HCT116 (cell line): ENCODE results near the gene SLC22A2. TPM values are rescaled to one million over a fixed set of nuclear protein-coding genes. Genes with fewer than 3 reads are reported as not detected.
"Not testable (repeated sequence)": the region's sequence is repeated elsewhere in the genome, so short reads cannot be mapped to it uniquely, and the experiment has no call there.

Experiments used
- ATAC-seq: fragments of 200-7000 bp; cut with Tn5 transposase; 2 replicates; pipeline ENCODE4 v1.9.1; 2020; ENCODE audit warnings: mild to moderate bottlenecking, moderate library complexity
- BruUV-seq: library from RNA; stranded (reverse); fragments of 400-500 nt; replicated peaks from 2 replicates; lab custom pipeline; 2021; lab: Mats Ljungman, UMichigan
- CTCF ChIA-PET: fragments of 300-600 bp; sonication (Branson Sonifier 250); formaldehyde crosslinking; loops from one replicate; lab custom pipeline; 2021; ENCODE audit warnings: antibody characterized with exemption; lab: Charles Lee
- POLR2A ChIA-PET: fragments of 300-600, 350-600 bp; sonication (Branson Sonifier 250); formaldehyde crosslinking; loops from one replicate; lab custom pipeline; 2021; ENCODE audit warnings: antibody characterized with exemption; lab: Charles Lee
- RAD21 ChIA-PET, 2 experiments: fragments of 300-600 bp; sonication (Branson Sonifier 250); formaldehyde crosslinking; loops; one replicate each; lab custom pipeline; 2023; ENCODE audit warnings: low total read pairs in 2 of 2; ENCODE audit not compliant: uncharacterized antibody in 2 of 2, unreplicated experiment in 2 of 2, low non-redundant PET in 1 of 2; lab: Charles Lee
- DNase-seq: peaks from one replicate; pipeline ENCODE4 v3.0.0-alpha.2; 2010; ENCODE audit warnings: low read depth, low spot score
- H2AFZ ChIP-seq: fragments of 200-600 bp; shearing (Covaris generic), sonication (generic); 2 replicates; pipeline ENCODE4 v1.6.1; 2017; ENCODE audit warnings: low read depth, mixed run types, mixed read lengths, antibody characterized with exemption, low read length; ENCODE audit not compliant: poor library complexity, severe bottlenecking
- H3K27ac ChIP-seq: 2 replicates; pipeline ENCODE4 v1.5.1; 2012; ENCODE audit warnings: low read depth, low read length
- H3K27me3 ChIP-seq: fragments of 200-600 bp; sonication (generic); 2 replicates; pipeline ENCODE4 v1.6.1; 2016; ENCODE audit warnings: mixed run types, low read length, mixed read lengths; ENCODE audit not compliant: insufficient read depth
- H3K36me3 ChIP-seq, 2 experiments: fragments of 200-500 bp in 1 of 2; fragments of 200-600 bp in 1 of 2; sonication (Bioruptor generic) in 1 of 2; sonication (generic) in 1 of 2; 2 replicates each; pipeline versions ENCODE4 v1.5.1 to v1.6.1; 2014 to 2016; ENCODE audit warnings: low read length in 2 of 2, inconsistent platforms in 1 of 2, mixed read lengths in 1 of 2, mixed run types in 1 of 2; ENCODE audit not compliant: insufficient read depth in 2 of 2, control insufficient read depth in 1 of 2
- H3K4me1 ChIP-seq, 2 experiments: fragments of 200-600 bp in 1 of 2; sonication (generic) in 1 of 2; 2 replicates each; pipeline versions ENCODE4 v1.5.1 to v1.6.1; 2012 to 2017; ENCODE audit warnings: low read length in 2 of 2, inconsistent platforms in 1 of 2, mild to moderate bottlenecking in 1 of 2, mixed read lengths in 1 of 2, mixed run types in 1 of 2, moderate library complexity in 1 of 2; ENCODE audit not compliant: insufficient read depth in 2 of 2, control insufficient read depth in 1 of 2
- H3K4me2 ChIP-seq: fragments of 200-600 bp; sonication (generic); 2 replicates; pipeline ENCODE4 v1.6.1; 2017; ENCODE audit warnings: mixed run types, low read length, mixed read lengths
- H3K4me3 ChIP-seq, 2 experiments: fragments of 200-600 bp in 1 of 2; sonication (generic) in 1 of 2; replicated peaks in 1 of 2; 2 replicates each; pipeline ENCODE4 v1.5.1; 2011 to 2016; ENCODE audit warnings: low read length in 2 of 2, control low read depth in 1 of 2, low read depth in 1 of 2, mild to moderate bottlenecking in 1 of 2, mixed read lengths in 1 of 2, mixed run types in 1 of 2
- H3K79me2 ChIP-seq: fragments of 200-600 bp; sonication (generic); 2 replicates; pipeline ENCODE4 v1.6.1; 2017; ENCODE audit warnings: mild to moderate bottlenecking, mixed run types, low read length, moderate library complexity, mixed read lengths; ENCODE audit not compliant: insufficient read depth
- H3K9ac ChIP-seq: fragments of 200-600 bp; sonication (generic); 2 replicates; pipeline ENCODE4 v1.6.1; 2016; ENCODE audit warnings: low read length, mixed read lengths
- H3K9me2 ChIP-seq: fragments of 200-600 bp; sonication (generic), shearing (Covaris generic); 2 replicates; pipeline ENCODE4 v1.6.1; 2017; ENCODE audit warnings: mixed run types, mild to moderate bottlenecking, moderate library complexity; ENCODE audit not compliant: insufficient read depth
- H3K9me3 ChIP-seq, 2 experiments: fragments of 200-500 bp in 1 of 2; fragments of 200-600 bp in 1 of 2; sonication (Bioruptor generic) in 1 of 2; sonication (generic) in 1 of 2; 2 replicates each; pipeline ENCODE4 v1.6.1; 2014 to 2017; ENCODE audit warnings: low read length in 2 of 2, mixed read lengths in 2 of 2, inconsistent platforms in 1 of 2, low read depth in 1 of 2, mild to moderate bottlenecking in 1 of 2, mixed run types in 1 of 2, moderate library complexity in 1 of 2; ENCODE audit not compliant: control insufficient read depth in 1 of 2, insufficient read depth in 1 of 2
- H4K20me1 ChIP-seq: fragments of 200-600 bp; sonication (generic), shearing (Covaris generic); 2 replicates; pipeline ENCODE4 v1.6.1; 2017; ENCODE audit warnings: mixed run types, mild to moderate bottlenecking, moderate library complexity; ENCODE audit not compliant: insufficient read depth
- CTCF ChIP-seq, 3 experiments: fragments of 200-600 bp in 1 of 3; sonication (generic) in 1 of 3; IDR thresholded peaks in 2 of 3; conservative IDR thresholded peaks in 1 of 3; 2 replicates each; pipeline ENCODE4 v1.5.1; 2012 to 2017; ENCODE audit warnings: low read depth in 2 of 3, low read length in 2 of 3, antibody characterized with exemption in 1 of 3, borderline replicate concordance in 1 of 3, control low read depth in 1 of 3, mild to moderate bottlenecking in 1 of 3, mixed read lengths in 1 of 3, mixed run types in 1 of 3, moderate library complexity in 1 of 3; ENCODE audit not compliant: insufficient read depth in 1 of 3
- EGR1 ChIP-seq: IDR thresholded peaks from 2 replicates; pipeline ENCODE4 v1.6.1; 2012; ENCODE audit warnings: low read depth
- POLR2A ChIP-seq: IDR thresholded peaks from 2 replicates; pipeline ENCODE4 v1.7.0; 2011; ENCODE audit warnings: borderline replicate concordance; ENCODE audit not compliant: insufficient read depth, insufficient read length; ENCODE audit errors: extremely low read depth
- POLR2AphosphoS5 ChIP-seq: IDR thresholded peaks from 2 replicates; pipeline ENCODE4 v1.6.1; 2011; ENCODE audit warnings: mild to moderate bottlenecking, low read depth, low read length, moderate library complexity
- SIN3A ChIP-seq: IDR thresholded peaks from 2 replicates; pipeline ENCODE4 v1.6.1; 2012; ENCODE audit warnings: low read depth
- SP1 ChIP-seq: IDR thresholded peaks from 2 replicates; pipeline ENCODE4 v1.6.1; 2012; ENCODE audit warnings: low read depth
- TCF7L2 ChIP-seq: IDR thresholded peaks from 2 replicates; pipeline ENCODE4 v1.7.0; 2011; ENCODE audit warnings: borderline replicate concordance, inconsistent platforms; ENCODE audit not compliant: insufficient read depth, insufficient read length; ENCODE audit errors: extremely low read depth
- intact Hi-C: fragments of 100-400 bp; cut with micrococcal nuclease; formaldehyde crosslinking; loops from 2 replicates; pipeline ENCODE4 v1.10.0; 2022
- total RNA-seq: library from RNA; stranded (reverse); gene quantifications from one replicate; pipeline ENCODE4 v1.2.1, GENCODE V29; 2021; ENCODE audit not compliant: unreplicated experiment
- TF ChIP-seq, protein P1 (sequence below): IDR thresholded peaks from 2 replicates; pipeline ENCODE4 v1.6.1; 2012
- TF ChIP-seq, protein P2 (sequence below): IDR thresholded peaks from 2 replicates; pipeline ENCODE4 v1.6.1; 2012; ENCODE audit warnings: low read depth
- TF ChIP-seq, protein P3 (sequence below): IDR thresholded peaks from 2 replicates; pipeline ENCODE4 v1.6.1; 2011; ENCODE audit warnings: mild to moderate bottlenecking, low read length, moderate library complexity; ENCODE audit not compliant: insufficient replicate concordance; ENCODE audit errors: extremely low read depth

SLC22A2 gene
- total RNA-seq, 1 experiment from 2014 or later, result not detected

- RAD21 ChIA-PET, ATAC-seq, H3K27ac ChIP-seq, H3K36me3 ChIP-seq, H2AFZ ChIP-seq, POLR2A ChIA-PET, H3K27me3 ChIP-seq, BruUV-seq, H3K9ac ChIP-seq, H3K9me3 ChIP-seq, H3K79me2 ChIP-seq, H4K20me1 ChIP-seq, intact Hi-C loops, H3K4me3 ChIP-seq, CTCF ChIA-PET, H3K4me2 ChIP-seq, H3K9me2 ChIP-seq, DNase-seq: not testable (repeated sequence)
- H3K4me1 ChIP-seq, result peaks cover 0 to 16% of the 10 kb centered on the region in 2 experiments; a peak in 2 of 4 replicates
These were observed 24.5 kb downstream of the SLC22A2 start for GRCh38 chr6:160233950-160234640.

DNA sequence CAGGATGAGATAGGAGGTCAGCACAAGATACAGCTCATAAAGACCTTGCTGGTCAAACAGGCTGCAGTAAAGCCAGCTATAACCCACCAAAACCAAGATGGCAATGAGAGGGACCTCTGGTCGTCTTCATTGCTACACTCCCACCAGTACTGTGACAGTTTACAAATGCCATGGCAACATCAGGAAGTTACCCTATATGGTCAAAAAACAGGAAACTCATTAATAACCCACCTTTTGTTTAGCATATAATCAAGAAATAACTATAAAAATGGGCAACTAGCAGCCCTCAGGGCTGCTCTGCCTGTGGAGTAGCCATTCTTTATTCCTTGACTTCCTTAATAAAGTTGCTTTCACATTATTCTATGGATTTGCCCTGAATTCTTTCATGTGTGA, 30.9 kb downstream of the SLC22A2 start:
- intact Hi-C loops, result no loop called here
- H3K36me3 ChIP-seq, result no peaks in the 10 kb centered on the region
- no peaks in the 10 kb centered on the region for H3K4me1 ChIP-seq
- H3K27me3 ChIP-seq, result no peaks in the 10 kb centered on the region
- H3K9me2 ChIP-seq, result no peaks in the 10 kb centered on the region
- ChIA-PET CTCF (no interaction called here), RAD21 (no interaction called here), POLR2A (no interaction called here)
- H4K20me1 ChIP-seq, result no peaks in the 10 kb centered on the region
- no TSS peak for BruUV-seq
- no peak overlapping the region for H3K9ac ChIP-seq
- H2AFZ ChIP-seq, result no peak overlapping the region
- no peak for ATAC-seq
- H3K4me3 ChIP-seq, result no peak overlapping the region
- H3K4me2 ChIP-seq, result no peak overlapping the region
- no peak overlapping the region for H3K27ac ChIP-seq
- H3K79me2 ChIP-seq, result no peaks in the 10 kb centered on the region
- DNase-seq, result no peak
- no peaks in the 10 kb centered on the region for H3K9me3 ChIP-seq
- TF ChIP-seq, protein P1, sequence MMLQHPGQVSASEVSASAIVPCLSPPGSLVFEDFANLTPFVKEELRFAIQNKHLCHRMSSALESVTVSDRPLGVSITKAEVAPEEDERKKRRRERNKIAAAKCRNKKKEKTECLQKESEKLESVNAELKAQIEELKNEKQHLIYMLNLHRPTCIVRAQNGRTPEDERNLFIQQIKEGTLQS, result no peak
- TF ChIP-seq EGR1 (no peak), POLR2AphosphoS5 (no peak), TCF7L2 (no peak), POLR2A (no peak), SP1 (no peak), CTCF (IDR thresholded peaks at IDR 0.05 in 2 of 3, conservative IDR thresholded peaks at IDR 0.05 in 1 of 3; ENCODE audit: borderline replicate concordance in 1 of 3, insufficient read depth in 1 of 3, low read depth in 2 of 3, low read length in 2 of 3) (no peak), SIN3A (no peak)
- TF ChIP-seq, protein P2, sequence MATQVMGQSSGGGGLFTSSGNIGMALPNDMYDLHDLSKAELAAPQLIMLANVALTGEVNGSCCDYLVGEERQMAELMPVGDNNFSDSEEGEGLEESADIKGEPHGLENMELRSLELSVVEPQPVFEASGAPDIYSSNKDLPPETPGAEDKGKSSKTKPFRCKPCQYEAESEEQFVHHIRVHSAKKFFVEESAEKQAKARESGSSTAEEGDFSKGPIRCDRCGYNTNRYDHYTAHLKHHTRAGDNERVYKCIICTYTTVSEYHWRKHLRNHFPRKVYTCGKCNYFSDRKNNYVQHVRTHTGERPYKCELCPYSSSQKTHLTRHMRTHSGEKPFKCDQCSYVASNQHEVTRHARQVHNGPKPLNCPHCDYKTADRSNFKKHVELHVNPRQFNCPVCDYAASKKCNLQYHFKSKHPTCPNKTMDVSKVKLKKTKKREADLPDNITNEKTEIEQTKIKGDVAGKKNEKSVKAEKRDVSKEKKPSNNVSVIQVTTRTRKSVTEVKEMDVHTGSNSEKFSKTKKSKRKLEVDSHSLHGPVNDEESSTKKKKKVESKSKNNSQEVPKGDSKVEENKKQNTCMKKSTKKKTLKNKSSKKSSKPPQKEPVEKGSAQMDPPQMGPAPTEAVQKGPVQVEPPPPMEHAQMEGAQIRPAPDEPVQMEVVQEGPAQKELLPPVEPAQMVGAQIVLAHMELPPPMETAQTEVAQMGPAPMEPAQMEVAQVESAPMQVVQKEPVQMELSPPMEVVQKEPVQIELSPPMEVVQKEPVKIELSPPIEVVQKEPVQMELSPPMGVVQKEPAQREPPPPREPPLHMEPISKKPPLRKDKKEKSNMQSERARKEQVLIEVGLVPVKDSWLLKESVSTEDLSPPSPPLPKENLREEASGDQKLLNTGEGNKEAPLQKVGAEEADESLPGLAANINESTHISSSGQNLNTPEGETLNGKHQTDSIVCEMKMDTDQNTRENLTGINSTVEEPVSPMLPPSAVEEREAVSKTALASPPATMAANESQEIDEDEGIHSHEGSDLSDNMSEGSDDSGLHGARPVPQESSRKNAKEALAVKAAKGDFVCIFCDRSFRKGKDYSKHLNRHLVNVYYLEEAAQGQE, result no peak
- TF ChIP-seq, protein P3, sequence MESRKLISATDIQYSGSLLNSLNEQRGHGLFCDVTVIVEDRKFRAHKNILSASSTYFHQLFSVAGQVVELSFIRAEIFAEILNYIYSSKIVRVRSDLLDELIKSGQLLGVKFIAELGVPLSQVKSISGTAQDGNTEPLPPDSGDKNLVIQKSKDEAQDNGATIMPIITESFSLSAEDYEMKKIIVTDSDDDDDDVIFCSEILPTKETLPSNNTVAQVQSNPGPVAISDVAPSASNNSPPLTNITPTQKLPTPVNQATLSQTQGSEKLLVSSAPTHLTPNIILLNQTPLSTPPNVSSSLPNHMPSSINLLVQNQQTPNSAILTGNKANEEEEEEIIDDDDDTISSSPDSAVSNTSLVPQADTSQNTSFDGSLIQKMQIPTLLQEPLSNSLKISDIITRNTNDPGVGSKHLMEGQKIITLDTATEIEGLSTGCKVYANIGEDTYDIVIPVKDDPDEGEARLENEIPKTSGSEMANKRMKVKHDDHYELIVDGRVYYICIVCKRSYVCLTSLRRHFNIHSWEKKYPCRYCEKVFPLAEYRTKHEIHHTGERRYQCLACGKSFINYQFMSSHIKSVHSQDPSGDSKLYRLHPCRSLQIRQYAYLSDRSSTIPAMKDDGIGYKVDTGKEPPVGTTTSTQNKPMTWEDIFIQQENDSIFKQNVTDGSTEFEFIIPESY, result no peak
